Measurements from ENCODE around the gene SNX5. TPM values are rescaled to one million over a fixed set of nuclear protein-coding genes. Genes with fewer than 3 reads are reported as not detected.

SNX5 gene
- total and polyA plus RNA-seq, 12 donors, result 29.0 to 59.1 (median 47.3) TPM

- DNase-seq (peak; percentile 41 to 75), ATAC-seq (peak in 5 of 8 donors; percentile 36 to 54 (median 42))
- TF ChIP-seq, protein P1, sequence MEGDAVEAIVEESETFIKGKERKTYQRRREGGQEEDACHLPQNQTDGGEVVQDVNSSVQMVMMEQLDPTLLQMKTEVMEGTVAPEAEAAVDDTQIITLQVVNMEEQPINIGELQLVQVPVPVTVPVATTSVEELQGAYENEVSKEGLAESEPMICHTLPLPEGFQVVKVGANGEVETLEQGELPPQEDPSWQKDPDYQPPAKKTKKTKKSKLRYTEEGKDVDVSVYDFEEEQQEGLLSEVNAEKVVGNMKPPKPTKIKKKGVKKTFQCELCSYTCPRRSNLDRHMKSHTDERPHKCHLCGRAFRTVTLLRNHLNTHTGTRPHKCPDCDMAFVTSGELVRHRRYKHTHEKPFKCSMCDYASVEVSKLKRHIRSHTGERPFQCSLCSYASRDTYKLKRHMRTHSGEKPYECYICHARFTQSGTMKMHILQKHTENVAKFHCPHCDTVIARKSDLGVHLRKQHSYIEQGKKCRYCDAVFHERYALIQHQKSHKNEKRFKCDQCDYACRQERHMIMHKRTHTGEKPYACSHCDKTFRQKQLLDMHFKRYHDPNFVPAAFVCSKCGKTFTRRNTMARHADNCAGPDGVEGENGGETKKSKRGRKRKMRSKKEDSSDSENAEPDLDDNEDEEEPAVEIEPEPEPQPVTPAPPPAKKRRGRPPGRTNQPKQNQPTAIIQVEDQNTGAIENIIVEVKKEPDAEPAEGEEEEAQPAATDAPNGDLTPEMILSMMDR (IDR thresholded peaks at IDR 0.05), result peak; percentile 83 to 97 (median 95)
- intact Hi-C loops (cut with DNase I), result loop anchor here in 9 of 10 donors (1.0 to 10.0 kb wide), 15 partner anchors 39 to 394 kb away; partner anchors contain the start of genes RRBP1 (in 3 of the 9) and BFSP1 (in 2 of the 9)
- Histone ChIP-seq H3K4me3 (no peak overlapping the region), H3K4me1 (peaks cover 6 to 44% (median 35%) of the 10 kb centered on the region in 9 donors), H3K27ac (no peak overlapping the region), H3K27me3 (no peaks in the 10 kb centered on the region), H3K36me3 (no peaks in the 10 kb centered on the region), H3K9me3 (peaks cover 0 to 4% (median 0%) of the 10 kb centered on the region in 11 donors)
- WGBS, 2 donors, result 51 to 54% methylated on average over 7 of the region's 7 CpGs
These were observed 70.0 kb downstream of the SNX5 start for GRCh38 chr20:17898548-17898994.

DNA sequence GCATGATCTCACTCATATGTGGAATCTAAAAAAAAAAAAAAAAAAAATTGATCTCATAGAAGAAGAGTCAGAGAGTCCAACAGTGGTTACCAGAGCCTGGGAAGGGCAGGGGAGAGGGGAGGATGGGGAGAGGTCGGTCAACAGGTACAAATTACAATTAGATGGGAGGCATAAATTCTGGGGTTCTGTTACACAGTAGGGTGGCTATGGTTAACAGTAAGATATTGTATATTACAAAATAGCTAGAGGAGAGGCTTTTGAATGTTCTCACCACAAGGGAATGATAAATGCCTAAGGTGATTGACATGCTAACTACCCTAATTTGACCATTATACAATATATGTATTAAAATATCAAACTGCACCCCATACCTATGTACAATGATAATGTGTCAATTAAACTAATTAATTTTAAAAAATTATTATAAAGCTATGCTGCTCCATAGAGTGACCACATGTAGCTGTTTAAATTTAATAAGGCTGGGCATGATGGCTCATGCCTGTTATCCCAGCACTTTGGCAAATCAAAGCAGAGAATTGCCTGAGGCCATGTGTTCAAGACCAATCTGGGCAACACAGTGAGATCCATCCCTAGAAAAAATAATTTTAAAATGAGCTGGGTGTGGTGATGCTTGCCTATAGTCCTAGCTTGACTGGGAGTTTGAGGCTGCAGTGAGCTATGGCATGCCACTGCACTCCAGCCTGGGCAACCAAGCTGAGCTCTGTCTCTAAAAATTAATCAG, 70.9 kb downstream of the SNX5 start:
- TF ChIP-seq, protein P1 (IDR thresholded peaks at IDR 0.05), result no peak
- peak overlapping the region in 1 of 10 donors; percentile 40 for H3K27ac ChIP-seq
- H3K9me3 ChIP-seq, result peaks cover 0 to 8% (median 0%) of the 10 kb centered on the region in 11 donors
- H3K36me3 ChIP-seq, result no peaks in the 10 kb centered on the region
- intact Hi-C loops (cut with DNase I), result loop anchor here in 9 of 10 donors (1.0 to 10.0 kb wide), 17 partner anchors 40 to 393 kb away; partner anchors contain the start of genes RRBP1 (in 3 of the 9) and BFSP1 (in 2 of the 9)
- DNase-seq (no peak), ATAC-seq (no peak)
- no peaks in the 10 kb centered on the region for H3K27me3 ChIP-seq
- peaks cover 6 to 49% (median 35%) of the 10 kb centered on the region in 9 donors for H3K4me1 ChIP-seq
- no peak overlapping the region for H3K4me3 ChIP-seq
- WGBS, 2 donors, result 90 to 93% methylated on average over 1 of the region's 1 CpG

- Histone ChIP-seq H3K4me1 (peaks cover 6 to 55% (median 41%) of the 10 kb centered on the region in 9 donors), H3K4me3 (peak overlapping the region in 1 of 10 donors; percentile 48), H3K27me3 (no peaks in the 10 kb centered on the region), H3K27ac (peak overlapping the region; percentile 14 to 89 (median 76)), H3K36me3 (no peaks in the 10 kb centered on the region), H3K9me3 (peaks cover 0 to 17% (median 0%) of the 10 kb centered on the region in 11 donors)
- no peak for DNase-seq
- peak in 1 of 8 donors; percentile 46 for ATAC-seq
- intact Hi-C loops (cut with DNase I), result loop anchor here in 9 of 10 donors (1.0 to 10.0 kb wide), 16 partner anchors 40 to 392 kb away; partner anchors contain the start of genes RRBP1 (in 3 of the 9) and BFSP1 (in 2 of the 9)
- TF ChIP-seq, protein P1 (IDR thresholded peaks at IDR 0.05), result no peak
- WGBS, 2 donors, result 64 to 75% methylated on average over 3 of the region's 3 CpGs
These were observed 71.7 kb downstream of the SNX5 start for GRCh38 chr20:17896771-17897369.

DNA sequence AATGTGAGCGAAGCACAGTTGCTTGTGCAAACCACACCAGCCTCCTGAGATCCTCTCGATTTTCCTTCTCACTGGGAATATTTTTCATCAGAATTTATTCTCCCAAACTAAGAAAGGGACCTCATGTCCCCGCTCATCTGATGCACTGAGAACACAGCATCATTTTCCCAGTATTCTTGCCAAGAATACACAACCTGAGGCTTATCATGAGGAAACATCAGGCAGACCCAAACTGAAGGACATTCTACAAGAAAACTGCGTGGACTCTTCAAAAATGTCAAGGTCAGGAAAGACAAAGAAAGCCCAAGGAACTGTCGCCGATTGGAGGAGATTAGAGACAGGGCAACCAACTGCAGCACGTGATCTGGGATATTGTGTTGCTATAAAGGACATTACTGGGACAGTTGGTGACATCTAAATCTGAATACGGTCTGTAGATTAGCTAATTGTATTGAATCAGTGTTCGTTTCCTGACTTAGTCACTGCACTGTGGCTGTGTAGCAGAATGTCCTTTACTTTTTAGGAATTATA, 72.3 kb downstream of the SNX5 start:
- ATAC-seq (peak; percentile 20 to 77 (median 58)), DNase-seq (no peak)
- H3K27me3 ChIP-seq, result no peaks in the 10 kb centered on the region
- H3K27ac ChIP-seq, result peak overlapping the region; percentile 51 to 89 (median 76)
- TF ChIP-seq, protein P1 (IDR thresholded peaks at IDR 0.05), result no peak
- 15 to 35% methylated on average over 9 of the region's 9 CpGs for WGBS, 2 donors
- H3K4me1 ChIP-seq, result peaks cover 6 to 55% (median 41%) of the 10 kb centered on the region in 9 donors
- H3K36me3 ChIP-seq, result no peaks in the 10 kb centered on the region
- intact Hi-C loops (cut with DNase I), result loop anchor here in 9 of 10 donors (1.0 to 10.0 kb wide), 14 partner anchors 41 to 391 kb away; partner anchors contain the start of genes RRBP1 (in 3 of the 9) and BFSP1 (in 2 of the 9)
- peak overlapping the region in 8 of 10 donors; percentile 16 to 48 (median 44) for H3K4me3 ChIP-seq
- H3K9me3 ChIP-seq, result peaks cover 0 to 23% (median 0%) of the 10 kb centered on the region in 11 donors
